GM12865 (cell line): ENCODE measurements around the gene ZBTB49.

Experiments
- DNase-seq: peaks from one replicate; pipeline ENCODE4 v3.0.0; 2010; ENCODE audit warnings: low read depth
- H3K4me3 ChIP-seq: 2 replicates; pipeline ENCODE4 v1.5.1; 2011; ENCODE audit warnings: mild to moderate bottlenecking, low read depth, low read length, control low read depth
- CTCF ChIP-seq: IDR thresholded peaks from 2 replicates; pipeline ENCODE4 v1.5.1; 2011; ENCODE audit warnings: low read length, control low read depth, low read depth, inconsistent platforms; ENCODE audit not compliant: insufficient read depth; ENCODE audit errors: missing control alignments

ZBTB49 gene

GRCh38 chr4:4321951-4322688 is 32.1 kb downstream of the ZBTB49 start:
- no peak for TF ChIP-seq CTCF
- DNase-seq, result no peak
- no peak overlapping the region for H3K4me3 ChIP-seq

- no peak for DNase-seq
- no peak for TF ChIP-seq CTCF
- no peak overlapping the region for H3K4me3 ChIP-seq
Observed at GRCh38 chr4:4323705-4324534, 33.9 kb downstream of the ZBTB49 start.

GRCh38 chr4:4325321-4325720 is 35.3 kb downstream of the ZBTB49 start:
- H3K4me3 ChIP-seq, result no peak overlapping the region
- TF ChIP-seq CTCF, result no peak

GRCh38 chr4:4326166-4326565 is 36.1 kb downstream of the ZBTB49 start:
- no peak overlapping the region for H3K4me3 ChIP-seq
- DNase-seq, result no peak
- no peak for TF ChIP-seq CTCF

More at GRCh38 chr4:4325321-4325720, 35.3 kb downstream of the ZBTB49 start:
- DNase-seq, result no peak

GRCh38 chr4:4327652-4328121 is 37.6 kb downstream of the ZBTB49 start:
- peak; percentile 20 for TF ChIP-seq CTCF
- DNase-seq, result no peak
- no peak overlapping the region for H3K4me3 ChIP-seq

- DNase-seq, result no peak
- TF ChIP-seq CTCF, result no peak
- H3K4me3 ChIP-seq, result no peak overlapping the region
Observed at GRCh38 chr4:4328206-4328605, 38.2 kb downstream of the ZBTB49 start.
